Astrocyte (in vitro differentiated cells and primary cell): Measurements from ENCODE around the gene FUT9.

Experiments
- EZH2 ChIP-seq: IDR thresholded peaks from 2 replicates; pipeline ENCODE4 v1.6.1; 2012; ENCODE audit warnings: mild to moderate bottlenecking, low read length, inconsistent platforms; ENCODE audit not compliant: insufficient read depth
- TF ChIP-seq, protein P1 (sequence below): IDR thresholded peaks from 2 replicates; pipeline ENCODE4 v1.5.1; 2011; ENCODE audit warnings: low read depth, mild to moderate bottlenecking, inconsistent platforms, low read length, moderate library complexity; ENCODE audit not compliant: insufficient read depth

- TF ChIP-seq, protein P1, sequence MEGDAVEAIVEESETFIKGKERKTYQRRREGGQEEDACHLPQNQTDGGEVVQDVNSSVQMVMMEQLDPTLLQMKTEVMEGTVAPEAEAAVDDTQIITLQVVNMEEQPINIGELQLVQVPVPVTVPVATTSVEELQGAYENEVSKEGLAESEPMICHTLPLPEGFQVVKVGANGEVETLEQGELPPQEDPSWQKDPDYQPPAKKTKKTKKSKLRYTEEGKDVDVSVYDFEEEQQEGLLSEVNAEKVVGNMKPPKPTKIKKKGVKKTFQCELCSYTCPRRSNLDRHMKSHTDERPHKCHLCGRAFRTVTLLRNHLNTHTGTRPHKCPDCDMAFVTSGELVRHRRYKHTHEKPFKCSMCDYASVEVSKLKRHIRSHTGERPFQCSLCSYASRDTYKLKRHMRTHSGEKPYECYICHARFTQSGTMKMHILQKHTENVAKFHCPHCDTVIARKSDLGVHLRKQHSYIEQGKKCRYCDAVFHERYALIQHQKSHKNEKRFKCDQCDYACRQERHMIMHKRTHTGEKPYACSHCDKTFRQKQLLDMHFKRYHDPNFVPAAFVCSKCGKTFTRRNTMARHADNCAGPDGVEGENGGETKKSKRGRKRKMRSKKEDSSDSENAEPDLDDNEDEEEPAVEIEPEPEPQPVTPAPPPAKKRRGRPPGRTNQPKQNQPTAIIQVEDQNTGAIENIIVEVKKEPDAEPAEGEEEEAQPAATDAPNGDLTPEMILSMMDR, result no peak
- TF ChIP-seq EZH2, result no peak
These were observed 35.8 kb downstream of the FUT9 start for GRCh38 chr6:96051555-96051954.
